Measurements from ENCODE around the gene PROZ. TPM values are rescaled to one million over a fixed set of nuclear protein-coding genes. Genes with fewer than 3 reads are reported as not detected.

PROZ gene
- total RNA-seq, 2 donors from 2014 or later = not detected

DNA sequence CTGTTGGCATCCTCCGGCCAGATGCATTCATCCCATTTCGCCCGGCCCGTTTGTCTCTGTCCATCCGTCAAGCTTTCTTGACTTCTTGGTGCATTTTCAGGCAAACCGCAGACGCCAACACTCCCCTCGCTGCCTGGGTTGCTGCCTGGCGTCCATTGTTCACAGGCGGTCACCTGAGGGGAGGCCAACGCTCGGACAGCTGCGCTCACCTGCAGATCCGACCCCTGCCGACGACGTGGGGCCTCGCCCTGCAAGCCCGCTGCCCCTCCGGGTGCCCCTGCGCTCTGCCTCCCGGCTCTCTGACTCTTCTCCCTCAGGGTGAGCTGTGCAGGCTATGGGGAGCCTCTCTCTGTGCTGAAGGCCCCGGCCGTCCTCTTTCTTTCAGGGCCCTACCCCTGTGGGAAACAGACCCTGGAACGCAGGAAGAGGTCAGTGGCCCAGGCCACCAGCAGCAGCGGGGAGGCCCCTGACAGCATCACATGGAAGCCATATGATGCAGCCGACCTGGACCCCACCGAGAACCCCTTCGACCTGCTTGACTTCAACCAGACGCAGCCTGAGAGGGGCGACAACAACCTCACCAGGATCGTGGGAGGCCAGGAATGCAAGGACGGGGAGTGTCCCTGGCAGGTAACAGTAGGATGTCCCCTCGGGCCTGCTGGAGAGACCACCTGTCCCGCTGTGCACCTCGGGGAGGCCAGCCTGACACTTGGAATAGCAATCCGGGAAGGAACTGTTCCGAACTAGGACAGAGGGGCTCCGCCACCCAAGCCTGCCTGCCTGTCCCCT lies 14.8 kb upstream of the PROZ start:
- no peaks in the 10 kb centered on the region for H3K27me3 ChIP-seq (replicated peaks; ENCODE audit: insufficient read depth)
- no peak for TF ChIP-seq POLR2A (IDR thresholded peaks at IDR 0.05)
- no peak for TF ChIP-seq POLR2AphosphoS5 (IDR thresholded peaks at IDR 0.05)
- TF ChIP-seq, protein P1, sequence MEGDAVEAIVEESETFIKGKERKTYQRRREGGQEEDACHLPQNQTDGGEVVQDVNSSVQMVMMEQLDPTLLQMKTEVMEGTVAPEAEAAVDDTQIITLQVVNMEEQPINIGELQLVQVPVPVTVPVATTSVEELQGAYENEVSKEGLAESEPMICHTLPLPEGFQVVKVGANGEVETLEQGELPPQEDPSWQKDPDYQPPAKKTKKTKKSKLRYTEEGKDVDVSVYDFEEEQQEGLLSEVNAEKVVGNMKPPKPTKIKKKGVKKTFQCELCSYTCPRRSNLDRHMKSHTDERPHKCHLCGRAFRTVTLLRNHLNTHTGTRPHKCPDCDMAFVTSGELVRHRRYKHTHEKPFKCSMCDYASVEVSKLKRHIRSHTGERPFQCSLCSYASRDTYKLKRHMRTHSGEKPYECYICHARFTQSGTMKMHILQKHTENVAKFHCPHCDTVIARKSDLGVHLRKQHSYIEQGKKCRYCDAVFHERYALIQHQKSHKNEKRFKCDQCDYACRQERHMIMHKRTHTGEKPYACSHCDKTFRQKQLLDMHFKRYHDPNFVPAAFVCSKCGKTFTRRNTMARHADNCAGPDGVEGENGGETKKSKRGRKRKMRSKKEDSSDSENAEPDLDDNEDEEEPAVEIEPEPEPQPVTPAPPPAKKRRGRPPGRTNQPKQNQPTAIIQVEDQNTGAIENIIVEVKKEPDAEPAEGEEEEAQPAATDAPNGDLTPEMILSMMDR (IDR thresholded peaks at IDR 0.05) = no peak
- no peaks in the 10 kb centered on the region for H3K4me1 ChIP-seq (replicated peaks)
- 89% methylated on average over 39 of the region's 39 CpGs for WGBS
- H3K9me3 ChIP-seq = no peaks in the 10 kb centered on the region
- DNase-seq (ENCODE audit: low spot score) = no peak
- intact Hi-C loops (cut with DNase I) = no loop called here
- H3K27ac ChIP-seq = no peak overlapping the region
- no peak overlapping the region for H3K4me3 ChIP-seq
- no peaks in the 10 kb centered on the region for H3K36me3 ChIP-seq

DNA sequence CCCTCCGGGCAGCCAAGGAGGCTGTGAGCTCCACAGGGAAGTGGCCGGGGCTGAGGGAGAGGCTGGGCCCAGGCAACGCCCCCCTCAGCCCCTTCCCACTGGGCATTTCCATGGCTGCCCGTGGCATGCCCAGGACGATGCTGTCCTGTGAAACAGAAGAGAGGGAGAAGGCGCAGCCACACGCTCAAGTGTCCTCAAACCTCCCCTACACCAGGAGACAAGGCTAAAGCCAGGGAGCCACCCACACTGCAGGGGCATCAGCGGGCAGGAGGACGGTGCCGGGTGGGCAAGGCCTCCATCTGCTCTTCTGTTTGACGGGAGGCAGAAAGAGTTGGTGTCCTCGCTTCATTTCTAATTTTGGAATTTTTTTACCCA lies 14.2 kb upstream of the PROZ start:
- no peak overlapping the region for H3K27ac ChIP-seq
- no peaks in the 10 kb centered on the region for H3K4me1 ChIP-seq (replicated peaks)
- no peak for DNase-seq (ENCODE audit: low spot score)
- no peaks in the 10 kb centered on the region for H3K27me3 ChIP-seq (replicated peaks; ENCODE audit: insufficient read depth)
- H3K36me3 ChIP-seq = no peaks in the 10 kb centered on the region
- H3K4me3 ChIP-seq = no peak overlapping the region
- intact Hi-C loops (cut with DNase I) = no loop called here
- H3K9me3 ChIP-seq = no peaks in the 10 kb centered on the region
- no peak for TF ChIP-seq POLR2AphosphoS5 (IDR thresholded peaks at IDR 0.05)
- TF ChIP-seq, protein P1 (IDR thresholded peaks at IDR 0.05) = no peak
- TF ChIP-seq POLR2A (IDR thresholded peaks at IDR 0.05) = no peak
- 93% methylated on average over 12 of the region's 12 CpGs for WGBS

DNA sequence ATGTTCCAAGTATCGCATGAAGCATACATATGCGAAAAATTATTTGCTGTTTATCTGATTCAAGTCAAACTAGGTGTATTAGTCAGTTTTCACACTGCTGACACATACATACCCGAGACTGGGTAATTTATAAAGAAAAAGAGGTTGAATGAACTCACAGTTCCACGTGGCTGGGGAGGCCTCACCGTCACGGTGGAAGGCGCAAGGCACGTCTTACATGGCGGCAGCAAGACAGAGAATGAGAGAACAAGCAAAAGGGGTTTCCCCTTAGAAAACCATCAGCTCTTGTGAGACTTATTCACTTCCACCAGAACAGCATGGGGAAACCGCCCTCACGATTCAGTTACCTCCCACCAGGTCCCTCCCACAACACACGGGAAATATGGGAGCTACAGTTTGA lies 13.0 kb upstream of the PROZ start:
- WGBS = 86% methylated on average over 12 of the region's 12 CpGs
- intact Hi-C loops (cut with DNase I) = no loop called here
- H3K4me1 ChIP-seq (replicated peaks) = no peaks in the 10 kb centered on the region
- no peaks in the 10 kb centered on the region for H3K9me3 ChIP-seq
- no peak overlapping the region for H3K27ac ChIP-seq
- DNase-seq (ENCODE audit: low spot score) = no peak
- no peaks in the 10 kb centered on the region for H3K27me3 ChIP-seq (replicated peaks; ENCODE audit: insufficient read depth)
- H3K36me3 ChIP-seq = no peaks in the 10 kb centered on the region
- no peak for TF ChIP-seq POLR2AphosphoS5 (IDR thresholded peaks at IDR 0.05)
- no peak overlapping the region for H3K4me3 ChIP-seq

DNA sequence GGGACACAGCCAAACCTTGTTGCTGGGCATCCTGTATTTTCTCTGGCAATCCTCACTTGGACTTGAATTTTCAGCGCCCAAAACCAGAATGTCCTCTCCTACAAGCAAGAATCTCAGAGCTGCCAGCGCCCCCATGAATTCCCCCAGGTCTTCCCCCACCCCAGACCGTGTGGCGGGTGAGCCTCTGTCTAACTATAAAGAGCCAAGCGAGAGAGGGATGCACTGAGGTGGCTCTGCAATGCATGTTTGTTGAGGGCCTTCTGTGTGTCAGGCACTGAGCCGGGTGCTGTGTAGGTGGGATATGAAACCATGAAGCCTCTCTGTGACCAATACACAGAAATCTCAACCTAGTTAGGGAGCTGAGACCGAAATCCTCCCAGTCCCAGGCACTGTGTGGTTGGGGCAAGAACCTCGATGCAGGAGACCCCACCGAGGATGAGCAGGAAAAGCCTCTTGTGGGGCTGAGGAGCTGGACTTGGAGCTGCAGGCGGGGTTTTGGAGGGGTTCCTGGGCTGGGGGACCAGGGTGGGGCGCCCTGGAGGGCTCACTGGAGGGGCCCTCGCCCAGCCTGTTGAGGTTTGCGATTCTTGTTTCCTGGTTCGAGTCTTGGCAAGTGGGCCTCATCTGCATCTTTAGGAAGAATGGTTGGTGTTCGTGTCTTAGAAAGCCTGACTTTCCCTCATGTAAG lies 12.4 kb upstream of the PROZ start:
- TF ChIP-seq POLR2AphosphoS5 (IDR thresholded peaks at IDR 0.05) (no peak), POLR2A (IDR thresholded peaks at IDR 0.05) (no peak)
- TF ChIP-seq, protein P1 (IDR thresholded peaks at IDR 0.05) = no peak

DNA sequence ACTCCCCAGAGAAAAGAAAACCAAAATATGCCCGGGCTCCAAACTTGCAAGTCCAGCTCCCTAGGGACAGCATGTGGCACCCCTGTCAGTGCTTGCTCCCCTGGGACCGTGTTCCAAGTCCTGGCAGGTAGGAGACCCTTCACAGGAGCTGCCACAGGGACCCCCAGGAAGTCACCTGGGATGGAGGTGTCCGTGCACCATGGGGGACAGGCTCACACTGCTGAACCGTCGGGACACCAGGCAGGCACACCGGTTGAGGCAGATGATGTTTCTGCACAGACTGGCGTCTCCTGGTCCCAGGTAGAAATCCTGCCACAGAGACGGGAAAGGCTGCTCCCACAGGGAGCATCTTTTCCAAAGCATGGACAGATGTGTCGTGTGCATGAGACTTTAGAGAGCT lies 11.7 kb upstream of the PROZ start:
- intact Hi-C loops (cut with DNase I) = no loop called here
- 90% methylated on average over 9 of the region's 9 CpGs for whole genome bisulfite sequencing

More for the DNA sequence above, 12.4 kb upstream of the PROZ start:
- no peaks in the 10 kb centered on the region for H3K9me3 ChIP-seq
- intact Hi-C loops (cut with DNase I) = no loop called here
- WGBS = 88% methylated on average over 15 of the region's 15 CpGs
- no peak for DNase-seq (ENCODE audit: low spot score)
- H3K27me3 ChIP-seq (replicated peaks; ENCODE audit: insufficient read depth) = no peaks in the 10 kb centered on the region
- H3K4me3 ChIP-seq = no peak overlapping the region
- no peaks in the 10 kb centered on the region for H3K36me3 ChIP-seq
- H3K4me1 ChIP-seq (replicated peaks) = no peaks in the 10 kb centered on the region
- no peak overlapping the region for H3K27ac ChIP-seq

More for the DNA sequence above, 11.7 kb upstream of the PROZ start:
- Histone ChIP-seq H3K27me3 (replicated peaks; ENCODE audit: insufficient read depth) (no peaks in the 10 kb centered on the region), H3K9me3 (no peaks in the 10 kb centered on the region), H3K4me1 (replicated peaks) (no peaks in the 10 kb centered on the region), H3K36me3 (no peaks in the 10 kb centered on the region), H3K4me3 (no peak overlapping the region), H3K27ac (no peak overlapping the region)
- TF ChIP-seq, protein P1 (IDR thresholded peaks at IDR 0.05) = no peak
- TF ChIP-seq POLR2AphosphoS5 (IDR thresholded peaks at IDR 0.05) (no peak), POLR2A (IDR thresholded peaks at IDR 0.05) (no peak)
- no peak for DNase-seq (ENCODE audit: low spot score)
